Non-pigmented ciliary epithelial cell (primary cell): ENCODE results near the gene UBAP2L.
"Not testable (repeated sequence)": the region's sequence is repeated elsewhere in the genome, so short reads cannot be mapped to it uniquely, and the experiment has no call there.

Experiments used
- DNase-seq: peaks from one replicate; pipeline ENCODE4 v3.0.0-alpha.2; 2010; ENCODE audit warnings: low read depth

The UBAP2L gene

GRCh38 chr1:154313066-154313356 lies 92.3 kb downstream of the UBAP2L start:
- no peak for DNase-seq

- DNase-seq: not testable (repeated sequence)
Measured at GRCh38 chr1:154314226-154314625, 93.5 kb downstream of the UBAP2L start.

GRCh38 chr1:154316704-154317103 lies 95.9 kb downstream of the UBAP2L start:
- no peak for DNase-seq

- no peak for DNase-seq
Measured at GRCh38 chr1:154318386-154318785, 97.6 kb downstream of the UBAP2L start.
